T-helper 2 cell treated with Interferon-gamma antibody and Interleukin-4, amounts not matched to agents 5 μg/mL and 100 μg/mL, for 36 hours (primary cell): ENCODE results near the gene ZNF428.
"Not testable (repeated sequence)": the region's sequence is repeated elsewhere in the genome, so short reads cannot be mapped to it uniquely, and the experiment has no call there.

Experiments
- DNase-seq: peaks from one replicate; pipeline ENCODE4 v3.0.0; 2021; ENCODE audit warnings: low spot score
- H3K27ac Mint-ChIP-seq: one replicate; pipeline ENCODE4 v1.8.0; 2021; ENCODE audit warnings: mild to moderate bottlenecking, mixed read lengths
- H3K27me3 Mint-ChIP-seq: one replicate; pipeline ENCODE4 v1.8.0; 2021; ENCODE audit warnings: low read depth, mixed read lengths
- H3K36me3 Mint-ChIP-seq: one replicate; pipeline ENCODE4 v1.8.0; 2021; ENCODE audit warnings: low read depth, mixed read lengths
- H3K4me1 Mint-ChIP-seq: one replicate; pipeline ENCODE4 v1.8.0; 2021; ENCODE audit warnings: low read depth, mixed read lengths
- H3K4me3 Mint-ChIP-seq: one replicate; pipeline ENCODE4 v1.8.0; 2022; ENCODE audit warnings: mild to moderate bottlenecking, moderate library complexity, mixed read lengths
- H3K9me3 Mint-ChIP-seq: one replicate; pipeline ENCODE4 v1.8.0; 2021; ENCODE audit warnings: mixed read lengths

The ZNF428 gene

DNA sequence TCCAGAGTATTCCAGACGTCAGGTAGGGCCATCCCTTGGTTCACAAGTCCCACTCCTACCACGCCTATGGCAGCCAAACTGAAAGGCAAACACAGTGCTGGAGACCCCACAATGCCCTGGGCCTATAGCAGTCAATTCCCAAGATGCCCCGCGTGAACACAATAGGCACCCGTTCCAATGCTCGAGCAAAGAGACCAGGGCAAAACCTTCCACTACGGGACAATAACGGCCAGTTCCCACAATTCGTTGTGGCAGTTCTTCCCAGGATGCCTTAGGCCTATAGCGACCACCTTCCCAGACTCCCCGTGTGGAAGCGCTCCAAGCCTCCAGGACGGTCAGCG is 538 bp downstream of the ZNF428 start:
- Mint-ChIP-seq H3K36me3 (peaks cover 1% of the 10 kb centered on the region), H3K27me3 (no peaks in the 10 kb centered on the region), H3K4me1 (peaks cover 18% of the 10 kb centered on the region), H3K9me3 (no peaks in the 10 kb centered on the region), H3K4me3 (peak overlapping the region; percentile 97), H3K27ac (peak overlapping the region; percentile 98)
- no peak for DNase-seq

DNA sequence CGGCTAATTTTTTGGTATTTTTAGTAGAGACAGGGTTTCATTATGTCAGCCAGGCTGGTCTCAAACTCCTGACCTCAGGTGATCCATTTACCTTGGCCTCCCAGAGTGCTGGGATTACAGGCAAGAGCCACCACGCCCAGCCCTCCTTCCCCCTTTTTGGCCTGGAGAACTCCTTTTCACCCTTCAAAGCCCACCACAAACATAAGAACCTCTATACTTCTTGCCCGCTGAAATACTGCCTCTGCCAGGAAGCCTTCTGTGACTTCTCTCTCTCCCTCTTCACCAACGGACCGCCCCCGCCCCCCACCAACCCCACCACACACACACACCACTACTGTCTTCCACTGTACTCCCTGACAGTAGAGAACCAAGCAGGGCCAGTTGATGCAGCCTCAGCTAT is 2.5 kb downstream of the ZNF428 start:
- peaks cover 16% of the 10 kb centered on the region for H3K4me1 Mint-ChIP-seq
- no peak for DNase-seq
- no peaks in the 10 kb centered on the region for H3K9me3 Mint-ChIP-seq
- peaks cover 9% of the 10 kb centered on the region for H3K36me3 Mint-ChIP-seq
- no peak overlapping the region for H3K4me3 Mint-ChIP-seq
- H3K27me3 Mint-ChIP-seq = no peaks in the 10 kb centered on the region
- H3K27ac Mint-ChIP-seq = no peak overlapping the region

DNA sequence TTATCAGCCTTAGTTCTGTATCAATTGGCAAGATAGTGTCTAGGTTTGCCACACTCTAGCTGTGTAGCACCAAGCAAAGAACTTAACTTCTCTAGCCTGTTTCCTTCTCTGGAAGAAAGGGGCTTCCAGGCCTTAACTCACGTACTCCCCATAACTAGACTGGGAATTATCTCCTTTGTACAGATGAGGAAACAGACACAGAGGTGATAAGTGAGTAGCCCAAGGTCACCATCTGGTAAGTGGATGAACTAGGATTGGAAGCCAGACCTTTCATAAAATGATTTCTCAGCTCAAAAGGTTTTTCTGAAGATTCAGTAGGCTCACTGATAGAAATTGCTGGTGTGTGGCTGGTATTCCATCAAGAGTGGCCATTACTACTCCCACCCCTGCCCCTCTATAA is 3.1 kb downstream of the ZNF428 start:
- H3K4me3 Mint-ChIP-seq = no peak overlapping the region
- no peak overlapping the region for H3K27ac Mint-ChIP-seq
- no peak for DNase-seq
- no peaks in the 10 kb centered on the region for H3K27me3 Mint-ChIP-seq
- H3K4me1 Mint-ChIP-seq = peaks cover 16% of the 10 kb centered on the region
- no peaks in the 10 kb centered on the region for H3K9me3 Mint-ChIP-seq
- H3K36me3 Mint-ChIP-seq = peaks cover 12% of the 10 kb centered on the region

DNA sequence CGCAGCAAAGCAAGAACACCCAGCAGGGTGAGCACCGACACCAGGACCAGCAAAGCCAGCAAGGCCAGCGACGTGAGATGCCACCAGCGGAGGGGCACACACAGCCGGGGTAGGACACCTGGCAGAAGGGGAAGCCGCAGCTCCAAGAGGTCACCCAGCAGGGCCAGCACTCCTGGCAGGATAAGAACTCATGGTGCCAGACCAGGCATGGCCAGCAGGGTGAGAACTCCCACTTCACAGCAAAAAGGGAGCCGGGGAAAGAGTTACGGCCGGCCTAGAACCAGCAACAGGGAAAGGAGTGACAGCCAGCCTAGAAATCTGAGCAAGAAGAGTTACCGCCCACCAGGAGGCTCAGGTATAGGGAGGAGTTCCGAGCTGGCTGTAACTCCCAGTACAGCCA is 7.1 kb downstream of the ZNF428 start:
- DNase-seq = no peak
- H3K4me1 Mint-ChIP-seq = peaks cover 4% of the 10 kb centered on the region
- no peaks in the 10 kb centered on the region for H3K9me3 Mint-ChIP-seq
- H3K36me3 Mint-ChIP-seq = peaks cover 11% of the 10 kb centered on the region
- no peaks in the 10 kb centered on the region for H3K27me3 Mint-ChIP-seq
- no peak overlapping the region for H3K4me3 Mint-ChIP-seq
- no peak overlapping the region for H3K27ac Mint-ChIP-seq

DNA sequence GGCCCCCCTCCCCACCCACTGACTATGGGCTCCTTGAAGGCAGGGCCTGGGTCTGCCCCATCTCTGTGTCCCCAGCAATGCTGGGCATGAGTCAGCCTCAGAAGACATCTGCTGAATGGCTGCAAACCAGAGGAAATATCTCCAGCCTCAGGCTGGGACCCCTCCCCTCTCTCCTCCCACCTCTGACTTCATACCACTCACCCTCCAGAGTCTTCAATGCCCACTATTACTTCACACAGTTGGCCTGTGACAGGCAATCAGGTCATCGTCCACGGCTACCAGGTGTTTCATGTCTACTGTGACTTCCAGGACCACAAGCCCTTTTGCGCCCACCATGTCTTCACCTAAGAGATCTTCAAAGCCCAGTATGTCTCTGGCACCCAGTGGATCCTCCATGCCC is 7.6 kb downstream of the ZNF428 start, which contains the start of gene SRRM5:
Gene SRRM5, plus strand, starts transcription at position 301 of the 400 bp plus-strand sequence. Its CDS starts 34 bp downstream, at position 335.
- no peak within 1 kb of the TSS for H3K4me3 Mint-ChIP-seq
- no peak for DNase-seq
- H3K27ac Mint-ChIP-seq = no peak within 1 kb of the TSS
- H3K27me3 Mint-ChIP-seq = no peaks in the 10 kb centered on the region
- H3K9me3 Mint-ChIP-seq = no peaks in the 10 kb centered on the region
- peaks cover 11% of the 10 kb centered on the region for H3K36me3 Mint-ChIP-seq
- peaks cover 4% of the 10 kb centered on the region for H3K4me1 Mint-ChIP-seq

DNA sequence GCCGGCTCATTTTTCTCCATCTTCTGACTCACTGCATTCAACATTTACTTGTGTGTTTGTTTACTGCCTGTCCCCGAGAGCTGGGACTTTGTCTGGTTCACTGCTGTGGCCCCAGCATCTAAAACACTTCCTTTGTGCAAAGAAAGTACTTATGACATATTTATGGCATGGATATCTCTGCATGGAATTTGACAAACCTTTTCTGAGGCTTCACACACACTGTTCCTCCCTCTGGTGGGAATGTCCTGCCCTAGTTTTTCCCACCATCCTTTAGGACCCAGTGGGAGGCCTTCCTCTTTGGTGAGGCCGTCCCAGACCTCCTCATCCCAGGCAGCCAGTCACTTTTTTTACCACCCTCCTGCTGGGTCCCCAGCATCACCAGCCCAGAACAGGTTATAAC is 8.9 kb downstream of the ZNF428 start:
- no peak overlapping the region for H3K4me3 Mint-ChIP-seq
- H3K27me3 Mint-ChIP-seq = no peaks in the 10 kb centered on the region
- no peaks in the 10 kb centered on the region for H3K9me3 Mint-ChIP-seq
- H3K27ac Mint-ChIP-seq = no peak overlapping the region
- peaks cover under 1% of the 10 kb centered on the region for H3K4me1 Mint-ChIP-seq
- no peak for DNase-seq
- H3K36me3 Mint-ChIP-seq = peaks cover 11% of the 10 kb centered on the region

DNA sequence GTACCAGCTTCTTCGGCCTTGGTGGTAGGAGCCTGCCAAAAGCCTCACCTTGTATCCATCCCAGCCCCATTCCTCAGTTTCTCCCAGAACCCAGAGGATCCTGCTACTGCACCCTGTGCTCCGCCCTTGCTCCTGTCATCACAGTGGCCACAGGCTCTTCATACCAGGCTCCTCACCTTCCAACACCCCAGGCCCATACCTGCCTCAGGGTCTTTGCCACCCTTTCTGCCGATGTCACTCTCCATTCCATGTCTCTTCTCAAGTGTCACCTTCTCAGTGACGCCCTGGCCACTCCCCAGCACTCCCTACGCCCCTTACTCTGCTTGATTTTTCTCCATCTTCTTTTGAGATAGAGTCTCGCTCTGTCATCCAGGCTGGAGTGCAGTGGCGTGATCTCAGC is 9.6 kb downstream of the ZNF428 start:
- no peaks in the 10 kb centered on the region for H3K4me1 Mint-ChIP-seq
- peaks cover 11% of the 10 kb centered on the region for H3K36me3 Mint-ChIP-seq
- H3K4me3 Mint-ChIP-seq = no peak overlapping the region
- no peaks in the 10 kb centered on the region for H3K27me3 Mint-ChIP-seq
- H3K27ac Mint-ChIP-seq = no peak overlapping the region
- H3K9me3 Mint-ChIP-seq = no peaks in the 10 kb centered on the region
- no peak for DNase-seq

DNA sequence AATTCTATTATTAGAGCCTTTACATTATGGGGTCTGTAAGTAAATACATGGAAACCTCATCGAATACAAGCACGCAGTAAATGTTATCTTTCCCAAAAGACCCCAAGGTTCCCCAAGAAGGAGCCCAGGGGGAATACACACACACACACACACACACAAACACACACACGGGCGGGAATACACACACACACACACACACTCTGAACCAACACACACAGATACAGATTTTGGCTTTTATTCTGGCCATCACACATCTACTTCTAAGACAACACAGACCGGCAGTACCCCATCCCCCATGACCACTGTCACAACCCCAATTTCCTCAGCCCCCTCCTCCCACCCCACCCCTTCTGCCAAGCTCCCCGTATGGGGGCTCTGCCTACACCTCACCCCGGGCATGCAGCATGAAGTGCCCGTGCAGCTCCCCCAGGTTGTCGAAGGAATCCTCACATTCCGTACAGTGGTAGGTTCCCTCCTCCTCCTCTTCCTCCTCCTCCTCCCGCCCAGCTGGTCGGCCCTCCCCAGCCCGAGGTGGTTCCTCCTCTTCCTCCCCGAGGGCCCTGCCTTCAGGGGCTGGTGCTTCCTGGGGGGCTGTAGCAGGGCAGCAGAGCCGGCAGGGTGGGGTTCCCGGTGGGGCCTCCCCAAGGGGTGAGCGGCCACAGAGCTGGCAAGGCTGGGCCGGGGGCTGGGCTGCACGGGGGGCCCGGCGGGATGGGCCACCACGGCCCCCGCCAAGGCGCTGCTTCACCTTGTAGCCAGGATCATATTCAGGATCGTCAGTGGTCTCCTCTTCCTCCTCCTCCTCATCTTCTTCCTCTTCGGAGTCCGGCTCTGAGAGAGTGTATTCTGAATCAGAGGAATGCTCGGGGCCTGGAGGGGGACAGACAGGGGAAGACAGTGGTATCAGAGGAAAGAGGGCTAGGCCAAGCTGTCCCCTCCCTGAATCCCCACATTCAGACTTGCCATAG is 11.9 kb downstream of the ZNF428 start:
- no peak for DNase-seq
- Mint-ChIP-seq H3K4me1 (no peaks in the 10 kb centered on the region), H3K36me3 (peaks cover 5% of the 10 kb centered on the region), H3K9me3 (no peaks in the 10 kb centered on the region), H3K4me3 (no peak overlapping the region), H3K27me3 (no peaks in the 10 kb centered on the region), H3K27ac (no peak overlapping the region)

DNA sequence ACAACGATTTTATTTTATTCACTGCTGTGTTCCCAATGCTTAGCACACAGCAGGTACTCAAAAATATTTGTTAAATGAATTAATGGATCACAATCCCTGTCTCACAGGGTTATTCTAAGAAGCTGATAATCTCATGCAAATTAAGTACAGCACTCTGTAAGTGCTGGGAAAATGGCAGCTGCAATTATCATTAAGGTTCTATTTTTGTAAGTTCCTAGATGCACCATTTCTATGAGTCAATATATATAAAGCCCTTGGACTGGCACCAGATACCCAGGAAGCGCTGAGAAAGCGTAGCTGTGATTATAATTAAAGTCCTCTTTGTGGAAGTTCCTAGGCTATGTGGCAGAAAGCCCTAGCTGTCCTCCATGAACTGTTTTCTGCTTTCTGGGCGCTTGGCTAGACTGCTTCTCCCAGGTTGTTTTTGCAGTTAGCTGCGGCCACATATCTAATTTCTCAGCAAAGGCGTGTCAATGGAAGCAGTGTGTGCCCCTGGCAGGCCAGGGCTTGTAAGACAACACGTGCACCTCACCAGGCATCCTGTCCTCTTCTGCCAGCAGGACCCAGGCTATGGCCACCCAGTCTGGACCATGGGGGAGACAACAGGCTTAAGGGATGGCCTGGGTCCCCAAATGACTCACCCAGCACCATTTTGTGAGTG is 12.7 kb downstream of the ZNF428 start:
- H3K27ac Mint-ChIP-seq = no peak overlapping the region
- no peaks in the 10 kb centered on the region for H3K27me3 Mint-ChIP-seq
- H3K4me1 Mint-ChIP-seq = no peaks in the 10 kb centered on the region
- H3K9me3 Mint-ChIP-seq = no peaks in the 10 kb centered on the region
- H3K36me3 Mint-ChIP-seq = no peaks in the 10 kb centered on the region
- no peak for DNase-seq
- H3K4me3 Mint-ChIP-seq = no peak overlapping the region

DNA sequence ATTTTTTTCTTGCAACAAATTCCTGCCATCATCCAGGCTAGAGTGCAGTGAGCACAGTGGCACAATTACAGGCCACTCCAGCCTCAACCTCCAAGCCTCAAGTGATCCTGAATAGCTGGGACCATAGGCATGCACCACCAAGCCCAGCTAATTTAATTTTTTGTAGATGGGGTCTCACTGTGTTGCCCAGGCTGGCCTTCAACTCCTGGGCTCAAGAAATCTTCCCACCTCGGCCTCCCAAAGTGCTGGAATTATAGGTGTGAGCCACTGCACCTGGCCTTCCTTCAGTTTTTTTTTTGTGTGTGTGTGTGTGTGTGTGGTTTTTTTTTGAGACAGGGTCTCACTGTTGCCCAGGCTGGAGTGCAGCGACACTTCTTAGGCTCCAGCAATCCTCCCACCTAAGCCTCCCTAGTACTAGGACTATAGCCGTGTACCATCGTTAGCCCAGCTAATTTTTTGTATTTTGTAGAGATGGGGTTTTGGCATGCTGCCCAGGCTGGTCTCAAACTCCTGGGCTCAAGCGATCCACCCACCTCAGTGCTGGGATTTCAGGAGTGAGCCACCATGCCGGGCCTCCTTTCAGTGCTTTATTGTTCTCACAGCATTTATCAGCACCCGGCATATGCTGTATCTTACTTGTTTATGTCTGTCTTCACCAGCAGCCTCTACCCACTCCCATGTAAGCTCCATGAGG is 13.4 kb downstream of the ZNF428 start:
- no peaks in the 10 kb centered on the region for H3K27me3 Mint-ChIP-seq
- H3K4me3 Mint-ChIP-seq = no peak overlapping the region
- no peaks in the 10 kb centered on the region for H3K4me1 Mint-ChIP-seq

DNA sequence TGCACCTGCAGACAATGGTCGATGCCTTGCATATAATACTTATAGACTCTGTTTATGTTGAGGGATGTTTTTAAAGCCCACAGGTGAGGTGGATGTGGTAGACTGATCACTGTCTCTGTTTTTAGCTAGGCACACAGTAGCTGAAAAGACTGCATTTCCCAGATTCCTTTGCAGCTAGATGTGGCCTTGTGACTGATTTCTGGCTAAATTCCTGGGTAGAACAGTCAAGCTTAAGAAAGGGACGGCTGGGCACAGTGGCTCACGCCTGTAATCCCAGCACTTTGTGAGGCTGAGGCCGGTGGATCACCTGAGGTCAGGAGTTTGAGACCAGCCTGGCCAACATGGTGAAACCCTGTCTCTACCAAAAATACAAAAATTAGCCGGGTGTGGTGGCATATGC is 19.1 kb downstream of the ZNF428 start:
- DNase-seq, H3K9me3 Mint-ChIP-seq, H3K27me3 Mint-ChIP-seq, H3K4me3 Mint-ChIP-seq, H3K27ac Mint-ChIP-seq: not testable (repeated sequence)
- H3K4me1 Mint-ChIP-seq = peaks cover 20% of the 10 kb centered on the region
- H3K36me3 Mint-ChIP-seq = peaks cover 14% of the 10 kb centered on the region

More for the DNA sequence above, 13.4 kb downstream of the ZNF428 start:
- DNase-seq = no peak
- Mint-ChIP-seq H3K36me3 (peaks cover 2% of the 10 kb centered on the region), H3K9me3 (no peaks in the 10 kb centered on the region), H3K27ac (no peak overlapping the region)

DNA sequence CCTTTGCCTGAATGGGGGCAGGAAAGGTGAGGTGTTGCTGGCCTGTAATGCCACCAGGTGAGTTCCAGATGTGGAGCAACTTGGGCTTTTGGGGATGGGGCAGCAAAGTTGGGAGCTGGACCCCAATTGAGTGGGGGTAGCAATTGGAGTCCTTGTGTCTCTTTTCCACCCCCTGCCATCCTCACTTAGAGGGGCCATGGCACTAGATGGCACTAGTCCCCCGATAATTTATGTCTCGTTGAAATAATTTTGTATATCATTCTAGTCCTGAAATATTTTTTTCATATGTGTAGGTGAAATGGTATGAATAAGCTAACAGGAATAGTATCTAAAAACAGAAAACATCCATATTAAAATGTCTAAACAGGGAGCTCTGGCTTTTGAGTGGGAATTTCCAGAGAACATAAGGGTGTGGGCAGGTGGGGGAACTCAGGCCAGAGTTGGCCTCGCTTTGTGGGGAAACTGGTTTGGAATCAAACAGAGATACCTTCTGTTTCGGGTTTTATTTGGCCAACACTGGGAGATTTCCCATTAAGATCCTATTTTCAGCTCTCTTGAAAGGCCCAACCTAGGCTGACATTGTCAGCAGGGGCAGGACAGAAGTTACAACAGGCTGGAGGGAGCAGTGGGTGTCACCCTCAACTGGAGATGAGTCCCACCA is 19.7 kb downstream of the ZNF428 start:
- Mint-ChIP-seq H3K4me1 (peaks cover 20% of the 10 kb centered on the region), H3K36me3 (peaks cover 14% of the 10 kb centered on the region), H3K4me3 (no peak overlapping the region), H3K9me3 (no peaks in the 10 kb centered on the region), H3K27ac (no peak overlapping the region), H3K27me3 (no peaks in the 10 kb centered on the region)
- no peak for DNase-seq

DNA sequence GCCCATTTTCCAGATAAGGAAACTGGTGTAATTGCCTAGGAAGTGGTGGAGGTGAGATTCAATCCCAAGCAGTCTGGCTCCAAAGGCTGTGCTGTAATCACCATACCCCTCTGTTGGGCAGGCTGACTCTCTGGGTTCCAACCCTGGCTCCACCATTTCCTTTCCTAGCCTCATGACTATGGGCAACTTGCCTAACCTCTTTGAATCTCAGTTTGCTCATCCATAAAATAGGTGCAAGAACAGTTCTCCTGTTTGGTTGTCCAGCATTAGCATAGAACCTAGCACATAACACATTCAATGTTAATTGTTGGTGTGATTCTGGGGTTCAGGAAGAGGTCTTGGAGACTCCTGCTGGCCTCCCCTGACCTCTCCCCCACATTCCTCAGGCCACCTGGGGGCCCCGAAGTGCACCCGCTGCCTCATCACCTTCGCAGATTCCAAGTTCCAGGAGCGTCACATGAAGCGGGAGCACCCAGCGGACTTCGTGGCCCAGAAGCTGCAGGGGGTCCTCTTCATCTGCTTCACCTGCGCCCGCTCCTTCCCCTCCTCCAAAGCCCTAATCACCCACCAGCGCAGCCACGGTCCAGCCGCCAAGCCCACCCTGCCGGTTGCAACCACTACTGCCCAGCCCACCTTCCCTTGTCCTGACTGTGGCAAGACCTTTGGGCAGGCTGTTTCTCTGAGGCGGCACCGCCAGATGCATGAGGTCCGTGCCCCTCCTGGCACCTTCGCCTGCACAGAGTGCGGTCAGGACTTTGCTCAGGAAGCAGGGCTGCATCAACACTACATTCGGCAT is 20.8 kb downstream of the ZNF428 start:
- Mint-ChIP-seq H3K36me3 (peaks cover 16% of the 10 kb centered on the region), H3K4me1 (peaks cover 23% of the 10 kb centered on the region), H3K27me3 (no peaks in the 10 kb centered on the region), H3K27ac (no peak overlapping the region), H3K4me3 (peak overlapping the region; percentile 99), H3K9me3 (no peaks in the 10 kb centered on the region)
- no peak for DNase-seq
